ENCODE data around the gene RTN4RL1.

DNA sequence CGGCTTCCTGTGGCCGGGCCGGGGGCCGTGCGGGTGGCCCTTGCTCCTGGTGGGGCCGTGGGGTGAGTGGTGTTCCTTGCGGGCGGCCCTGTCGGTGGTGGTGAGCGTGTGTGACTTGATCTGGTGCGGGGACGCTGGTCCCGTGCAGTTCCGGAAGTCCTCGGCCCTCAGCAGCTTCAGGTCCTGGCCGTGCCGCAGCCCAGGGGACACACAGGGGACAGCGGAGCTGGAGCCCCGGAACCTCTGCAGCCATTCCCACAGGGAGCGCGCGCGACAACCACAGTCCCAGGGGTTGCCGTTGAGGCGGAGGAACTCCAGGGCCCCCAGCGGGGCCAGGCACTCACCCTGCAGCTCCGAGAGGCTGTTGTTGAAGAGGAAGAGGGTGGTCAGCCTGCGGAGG, 88.4 kb downstream of the RTN4RL1 start:
- TF ChIP-seq, protein P1, sequence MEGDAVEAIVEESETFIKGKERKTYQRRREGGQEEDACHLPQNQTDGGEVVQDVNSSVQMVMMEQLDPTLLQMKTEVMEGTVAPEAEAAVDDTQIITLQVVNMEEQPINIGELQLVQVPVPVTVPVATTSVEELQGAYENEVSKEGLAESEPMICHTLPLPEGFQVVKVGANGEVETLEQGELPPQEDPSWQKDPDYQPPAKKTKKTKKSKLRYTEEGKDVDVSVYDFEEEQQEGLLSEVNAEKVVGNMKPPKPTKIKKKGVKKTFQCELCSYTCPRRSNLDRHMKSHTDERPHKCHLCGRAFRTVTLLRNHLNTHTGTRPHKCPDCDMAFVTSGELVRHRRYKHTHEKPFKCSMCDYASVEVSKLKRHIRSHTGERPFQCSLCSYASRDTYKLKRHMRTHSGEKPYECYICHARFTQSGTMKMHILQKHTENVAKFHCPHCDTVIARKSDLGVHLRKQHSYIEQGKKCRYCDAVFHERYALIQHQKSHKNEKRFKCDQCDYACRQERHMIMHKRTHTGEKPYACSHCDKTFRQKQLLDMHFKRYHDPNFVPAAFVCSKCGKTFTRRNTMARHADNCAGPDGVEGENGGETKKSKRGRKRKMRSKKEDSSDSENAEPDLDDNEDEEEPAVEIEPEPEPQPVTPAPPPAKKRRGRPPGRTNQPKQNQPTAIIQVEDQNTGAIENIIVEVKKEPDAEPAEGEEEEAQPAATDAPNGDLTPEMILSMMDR (IDR thresholded peaks at IDR 0.05) = no peak
- no peak for TF ChIP-seq POLR2AphosphoS5 (IDR thresholded peaks at IDR 0.05)

Measured in esophagus muscularis mucosa (tissue), 3 donors.